Measurements from ENCODE around the gene ZCCHC14.

ZCCHC14 gene

DNA sequence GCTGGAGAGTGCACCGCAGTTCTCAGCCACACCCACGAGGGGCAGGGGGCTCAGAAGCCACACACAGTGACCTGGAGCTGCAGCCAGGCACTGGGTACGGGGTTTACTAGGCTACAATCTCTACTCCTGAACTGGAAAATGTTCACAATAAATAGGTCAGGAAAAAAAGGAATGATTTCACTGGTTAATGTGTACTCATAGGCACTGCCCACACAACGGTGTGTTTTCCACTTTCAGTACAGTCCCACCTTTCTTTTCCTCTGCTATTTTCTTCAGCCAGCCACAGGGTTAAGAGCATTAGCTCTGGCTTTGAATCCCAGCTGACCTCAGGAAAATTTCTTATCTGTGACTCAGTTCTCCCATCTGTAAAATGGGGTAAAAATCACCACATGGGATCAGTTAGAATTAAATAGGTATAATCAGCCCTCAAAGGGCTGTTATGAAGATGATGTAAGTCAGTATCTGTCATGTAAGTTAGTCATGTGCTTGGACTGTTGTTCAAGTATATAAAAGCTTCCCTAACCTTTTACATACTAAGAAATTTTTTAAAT, 35.7 kb downstream of the ZCCHC14 start:
- peak; percentile 69 for DNase-seq (ENCODE audit: low read depth)

DNA sequence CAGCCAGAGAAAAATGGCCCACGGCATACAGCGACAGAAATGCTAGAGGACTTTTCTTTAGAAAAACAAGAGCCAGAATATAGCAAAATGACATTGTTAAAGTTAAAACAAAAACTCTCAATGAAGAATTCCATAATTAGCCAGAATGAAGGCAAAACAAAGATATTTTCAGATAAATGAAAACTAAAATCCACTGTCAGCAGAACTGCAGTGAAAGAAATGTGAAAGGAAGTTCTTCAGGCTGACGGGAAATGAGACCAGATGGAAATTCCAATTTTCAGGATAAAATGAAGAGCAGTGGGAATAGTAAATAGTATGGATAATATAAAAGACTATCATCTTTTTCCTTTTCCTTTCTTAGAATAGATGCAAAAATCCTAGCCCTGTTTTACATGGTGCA, 38.4 kb downstream of the ZCCHC14 start:
- no peak for DNase-seq (ENCODE audit: low read depth)

- DNase-seq (ENCODE audit: low read depth), result no peak
Observed at GRCh38 chr16:87453326-87453725, 39.5 kb downstream of the ZCCHC14 start.

DNA sequence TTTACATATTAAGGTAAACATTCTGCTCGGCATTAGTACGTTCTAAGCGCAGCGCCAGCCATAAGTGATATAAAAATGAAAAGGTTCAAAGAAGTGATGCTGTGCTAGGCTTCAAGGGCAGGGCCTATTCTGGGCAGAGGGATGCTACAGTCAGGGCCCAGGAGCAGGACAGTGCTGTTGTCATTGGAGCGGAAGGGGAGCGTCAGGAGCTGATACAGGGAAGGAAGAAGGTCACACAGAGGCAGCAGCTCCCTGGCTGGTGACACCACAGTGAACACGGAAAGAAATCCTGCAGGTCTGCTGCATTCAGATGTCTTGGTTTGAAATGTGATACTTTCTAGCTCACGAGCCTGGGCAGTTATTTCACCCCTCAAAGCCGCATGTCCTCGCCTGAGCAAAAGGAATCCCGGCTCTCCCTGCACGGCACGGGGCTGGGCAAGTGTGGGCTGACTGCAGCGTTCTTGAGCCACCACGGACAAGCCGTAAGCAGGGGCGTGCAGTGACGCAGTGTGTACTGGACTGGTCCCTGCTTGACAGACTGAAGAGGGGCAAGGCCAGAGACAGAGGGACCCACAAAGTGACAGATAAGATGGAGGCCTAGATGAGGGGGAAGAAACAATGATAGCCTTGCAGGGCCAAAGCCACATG, 41.1 kb downstream of the ZCCHC14 start:
- no peak for DNase-seq (ENCODE audit: low read depth)

GRCh38 chr16:87448866-87449265, 44.0 kb downstream of the ZCCHC14 start:
- no peak for DNase-seq (ENCODE audit: low read depth)

DNA sequence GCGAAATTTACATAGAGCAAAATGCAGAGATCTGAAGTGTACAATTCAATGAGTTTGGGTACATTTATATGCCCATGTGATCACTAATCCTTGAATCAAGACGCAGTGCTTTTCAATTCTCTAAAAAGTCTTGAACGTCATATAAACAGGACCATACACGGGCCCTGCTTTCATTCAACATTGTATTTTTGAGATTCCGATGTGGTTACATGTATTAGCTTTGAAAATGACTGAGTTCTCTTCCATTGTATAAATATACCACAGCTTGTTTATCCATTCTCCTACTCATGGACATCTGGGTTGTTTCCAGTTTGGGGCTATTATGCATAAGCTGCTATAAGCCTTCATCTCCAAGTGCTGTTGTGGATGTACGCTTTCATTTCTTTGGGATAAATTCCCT, 45.5 kb downstream of the ZCCHC14 start:
- no peak for DNase-seq (ENCODE audit: low read depth)

DNA sequence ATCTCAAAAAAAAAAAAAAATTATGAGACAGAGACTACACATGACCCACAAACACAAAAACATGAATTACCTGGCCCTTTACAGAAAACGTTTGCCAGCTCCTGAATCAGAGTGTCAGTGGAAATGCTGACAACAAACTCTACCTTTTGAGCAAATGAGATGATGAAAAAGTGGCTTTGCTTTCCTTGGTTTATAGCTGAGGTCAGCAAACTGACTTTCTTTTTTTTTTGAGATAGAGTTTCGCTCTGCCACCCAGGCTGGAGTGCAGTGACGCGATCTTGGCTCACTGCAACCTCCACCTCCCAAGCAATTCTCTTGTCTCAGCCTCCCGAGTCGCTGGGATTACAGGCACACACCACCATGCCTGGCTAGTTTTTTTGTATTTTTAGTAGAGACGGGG, 46.3 kb downstream of the ZCCHC14 start:
- DNase-seq (ENCODE audit: low read depth), result no peak

DNA sequence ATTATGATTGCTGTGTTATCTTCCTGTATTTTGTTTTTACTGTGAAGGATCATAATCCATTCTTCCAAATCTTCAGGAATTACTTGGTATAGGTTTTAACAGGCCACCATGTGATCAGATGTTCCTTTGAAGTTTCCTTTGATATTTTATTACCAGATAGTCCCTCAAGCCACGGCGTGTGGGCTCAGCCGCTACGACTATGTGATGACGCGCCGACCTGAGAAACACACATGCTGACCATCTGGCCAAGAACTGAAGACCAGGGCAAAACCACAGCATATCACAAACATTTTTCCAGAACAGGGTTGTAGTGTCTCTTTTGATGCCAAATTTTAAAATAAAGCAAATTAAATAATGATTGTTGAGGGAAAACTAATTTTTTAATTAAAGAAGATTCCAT, 47.3 kb downstream of the ZCCHC14 start:
- DNase-seq (ENCODE audit: low read depth), result no peak

GRCh38 chr16:87443964-87444363, 48.9 kb downstream of the ZCCHC14 start:
- no peak for DNase-seq (ENCODE audit: low read depth)

DNA sequence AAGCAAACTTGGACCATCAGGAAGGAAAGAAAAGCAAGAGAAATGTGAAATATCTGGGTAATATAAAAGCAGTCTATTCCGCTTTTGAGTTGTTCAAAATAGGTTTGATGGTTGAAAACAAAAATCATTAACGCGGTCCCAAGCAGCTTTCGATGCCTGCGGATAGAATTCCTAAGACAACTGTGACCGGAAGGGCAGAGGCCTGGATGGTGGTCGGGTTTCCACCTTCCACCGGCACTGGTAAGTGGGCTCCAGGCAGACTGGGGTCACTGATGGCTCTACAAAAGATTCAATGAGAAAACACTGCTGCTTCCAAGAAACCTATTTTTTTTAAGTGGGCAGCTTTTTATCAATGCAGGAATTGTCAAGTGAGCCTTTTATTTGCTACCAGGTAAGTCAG, 49.8 kb downstream of the ZCCHC14 start:
- DNase-seq (ENCODE audit: low read depth), result no peak

- no peak for DNase-seq (ENCODE audit: low read depth)
Observed at GRCh38 chr16:87442581-87442966, 50.2 kb downstream of the ZCCHC14 start.

- DNase-seq (ENCODE audit: low read depth), result peak; percentile 39
Observed at GRCh38 chr16:87441886-87442580, 50.8 kb downstream of the ZCCHC14 start.

DNA sequence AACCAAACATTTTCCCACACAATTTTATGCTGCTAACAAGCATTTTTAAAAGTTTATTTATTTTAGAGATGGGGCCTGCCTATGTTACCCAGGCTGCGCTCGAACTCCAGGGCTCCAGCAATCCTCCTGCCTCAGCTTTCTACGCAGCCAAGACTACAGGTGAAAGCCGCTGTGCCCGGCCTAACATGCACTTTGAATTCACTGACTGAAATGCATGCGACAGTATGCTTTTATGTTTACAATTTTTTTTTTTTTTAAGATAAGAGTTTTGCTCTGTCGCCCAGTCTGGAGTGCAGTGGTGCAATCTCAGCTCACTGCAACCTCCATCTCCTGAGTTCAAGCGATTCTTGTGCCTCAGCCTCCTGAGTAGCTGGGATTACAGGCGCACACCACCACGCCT, 52.9 kb downstream of the ZCCHC14 start:
- no peak for DNase-seq (ENCODE audit: low read depth)

GRCh38 chr16:87438611-87438985, 54.2 kb downstream of the ZCCHC14 start:
- no peak for DNase-seq (ENCODE audit: low read depth)

- no peak for DNase-seq (ENCODE audit: low read depth)
Observed at GRCh38 chr16:87437911-87438610, 54.8 kb downstream of the ZCCHC14 start.

DNA sequence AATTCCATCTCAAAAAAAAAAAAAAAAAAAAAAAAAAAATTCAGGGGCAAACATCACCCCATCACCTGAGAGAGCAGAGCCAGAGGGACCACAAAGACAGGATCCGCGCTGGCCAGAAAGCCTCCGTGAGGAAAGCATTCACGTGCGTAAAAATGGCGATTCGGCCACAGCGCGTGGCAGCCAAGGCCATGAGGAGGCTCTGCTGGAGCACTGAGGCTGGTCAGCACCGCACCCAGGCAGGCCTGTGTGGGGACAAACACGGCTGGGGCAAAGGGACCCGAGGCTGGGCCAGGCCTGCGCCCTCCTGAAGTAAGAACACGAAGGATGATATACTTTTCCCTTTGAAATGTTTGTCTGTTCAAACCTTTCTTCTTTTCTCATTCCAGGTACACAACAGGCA, 55.5 kb downstream of the ZCCHC14 start:
- DNase-seq (ENCODE audit: low read depth), result no peak

GRCh38 chr16:87436225-87437172, 56.3 kb downstream of the ZCCHC14 start:
- DNase-seq (ENCODE audit: low read depth), result peak; percentile 85

DNA sequence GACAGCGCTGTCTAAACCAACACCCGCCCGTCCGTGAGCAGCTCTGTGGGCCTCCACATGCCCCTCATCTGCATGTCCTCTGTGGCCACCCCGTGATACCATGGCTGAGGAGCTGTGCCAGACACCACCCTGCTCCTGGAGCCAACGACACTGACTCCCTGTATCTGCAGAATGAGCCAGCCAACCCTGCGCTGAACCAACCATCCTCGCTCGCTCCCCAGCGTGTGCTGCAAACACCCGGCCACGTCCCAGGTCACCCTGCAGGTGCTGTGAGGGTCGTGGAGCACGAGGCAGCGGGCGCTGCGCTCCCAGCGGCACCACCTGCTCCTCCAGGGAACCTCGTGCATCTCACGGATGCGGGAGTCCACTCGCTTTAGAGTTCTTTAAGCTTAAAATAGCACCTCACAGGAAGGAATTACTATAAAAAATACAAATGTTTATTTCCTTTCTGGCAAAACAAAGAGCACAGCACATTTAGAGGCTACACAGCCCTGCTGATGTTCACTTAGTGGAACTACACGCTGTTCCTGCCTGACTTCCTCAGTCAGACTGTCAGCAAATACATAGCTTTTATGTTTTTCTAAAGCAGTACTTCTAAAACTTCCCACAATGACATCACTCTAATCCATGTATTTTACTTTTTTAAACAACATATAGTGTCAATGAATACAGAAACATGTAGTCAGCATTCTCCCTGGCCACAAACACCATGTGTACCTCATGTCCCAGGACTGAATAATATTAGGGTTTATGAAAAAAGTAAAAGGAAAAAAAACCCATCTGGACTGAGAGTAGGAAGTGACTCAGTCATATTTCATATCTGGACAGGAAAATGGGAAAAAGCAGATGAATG, 57.2 kb downstream of the ZCCHC14 start:
- peak; percentile 74 for DNase-seq (ENCODE audit: low read depth)

DNA sequence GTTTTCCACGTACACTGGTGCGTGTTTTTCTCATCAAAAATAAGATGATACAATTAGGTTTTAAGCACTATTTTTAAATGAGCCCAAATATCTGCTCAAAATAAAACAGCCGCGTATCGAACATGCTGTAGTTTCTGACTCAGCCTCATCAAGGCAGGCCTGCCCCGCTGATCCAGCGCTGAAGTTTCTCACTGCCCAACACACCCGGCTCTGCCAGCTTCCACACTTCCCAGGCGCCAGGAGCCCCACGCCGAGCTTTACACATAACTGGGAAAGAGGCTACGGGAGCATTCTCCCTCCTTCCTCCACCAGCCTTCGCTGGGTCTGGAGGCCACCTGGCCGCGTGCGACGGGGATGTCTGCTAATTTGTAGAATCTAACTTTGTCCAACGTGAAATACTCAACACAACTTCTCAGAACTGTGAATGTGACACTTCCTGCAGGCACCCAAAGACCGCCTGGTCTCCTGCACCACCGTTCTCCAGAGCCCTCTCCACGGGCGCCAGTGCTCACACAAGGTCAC, 58.6 kb downstream of the ZCCHC14 start:
- no peak for DNase-seq (ENCODE audit: low read depth)

GRCh38 chr16:87432330-87432915, 60.4 kb downstream of the ZCCHC14 start:
- DNase-seq (ENCODE audit: low read depth), result no peak

All from amniotic epithelial cell (primary cell).